Osteoblast (primary cell): ENCODE data around the gene SH2D4B. TPM values are rescaled to one million over a fixed set of nuclear protein-coding genes. Genes with fewer than 3 reads are reported as not detected.
"Not testable (repeated sequence)": the region's sequence is repeated elsewhere in the genome, so short reads cannot be mapped to it uniquely, and the experiment has no call there.

Source experiments
- DNase-seq: peaks from one replicate; pipeline ENCODE4 v3.0.0; 2011; ENCODE audit warnings: low spot score, mixed read lengths; ENCODE audit not compliant: insufficient read length; ENCODE audit errors: missing footprints
- H2AFZ ChIP-seq: 2 replicates; pipeline ENCODE4 v1.6.0; 2011; ENCODE audit warnings: mild to moderate bottlenecking, low read length
- H3K27ac ChIP-seq: 2 replicates; pipeline ENCODE4 v1.5.1; 2011; ENCODE audit warnings: mild to moderate bottlenecking, low read depth, low read length, moderate library complexity
- H3K27me3 ChIP-seq: 2 replicates; pipeline ENCODE4 v1.6.0; 2012; ENCODE audit warnings: mild to moderate bottlenecking, control low read depth, inconsistent platforms, low read length, moderate library complexity; ENCODE audit not compliant: insufficient read depth
- H3K36me3 ChIP-seq: 2 replicates; pipeline ENCODE4 v1.5.1; 2011; ENCODE audit warnings: mild to moderate bottlenecking, low read length, control low read depth, moderate library complexity; ENCODE audit not compliant: insufficient read depth
- H3K4me1 ChIP-seq: 2 replicates; pipeline ENCODE4 v1.5.1; 2011; ENCODE audit warnings: mild to moderate bottlenecking, low read length, control low read depth, moderate library complexity; ENCODE audit not compliant: insufficient read depth
- H3K4me2 ChIP-seq: 2 replicates; pipeline ENCODE4 v1.6.0; 2011; ENCODE audit warnings: mild to moderate bottlenecking, low read length; ENCODE audit not compliant: insufficient read depth
- H3K4me3 ChIP-seq: fragments of 200-600 bp; sonication (generic); 3 replicates; pipeline ENCODE4 v1.5.1; 2012; ENCODE audit warnings: mild to moderate bottlenecking, low read length, inconsistent platforms; ENCODE audit not compliant: insufficient read depth
- H3K79me2 ChIP-seq: 2 replicates; pipeline ENCODE4 v1.6.0; 2012; ENCODE audit warnings: mild to moderate bottlenecking, low read length, control low read depth, inconsistent platforms; ENCODE audit not compliant: insufficient read depth
- H3K9me3 ChIP-seq: 2 replicates; pipeline ENCODE4 v1.5.1; 2011; ENCODE audit warnings: low read depth, low read length, control low read depth
- H4K20me1 ChIP-seq: 2 replicates; pipeline ENCODE4 v1.6.0; 2012; ENCODE audit warnings: mild to moderate bottlenecking, low read length, control low read depth; ENCODE audit not compliant: insufficient read depth
- total RNA-seq: library from RNA; depleted of rRNA; stranded (reverse); fragments of >200 nt; gene quantifications from 2 replicates; pipeline ENCODE4 v1.2.3, GENCODE V29; 2012
- TF ChIP-seq, protein P1 (sequence below): IDR thresholded peaks from 2 replicates; pipeline ENCODE4 v1.5.1; 2011; ENCODE audit warnings: mild to moderate bottlenecking, low read depth, low read length, moderate library complexity; ENCODE audit errors: extremely low read depth

SH2D4B gene
- total RNA-seq, 1 donor: under 0.01 TPM

DNA sequence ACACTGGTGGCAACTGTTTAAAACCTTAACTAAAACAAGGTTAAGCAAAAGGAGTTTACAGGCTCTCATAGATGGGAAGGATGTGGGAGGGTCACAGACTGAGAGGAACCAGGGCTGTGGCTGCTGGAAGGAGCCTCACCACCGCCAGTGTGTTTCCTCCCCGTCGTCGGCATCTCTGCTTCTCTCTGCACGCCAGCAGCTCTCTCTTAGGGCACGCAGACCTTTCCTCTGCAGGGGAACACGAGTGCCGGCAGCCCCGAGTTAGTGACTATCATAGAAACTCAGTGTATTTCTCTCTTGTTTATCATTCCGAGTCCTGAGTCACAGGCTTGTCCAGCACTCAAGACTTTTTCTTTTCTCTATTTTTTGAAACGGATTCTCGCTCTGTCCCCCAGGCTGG, 8.1 kb upstream of the SH2D4B start:
- Histone ChIP-seq H3K36me3 (no peaks in the 10 kb centered on the region), H3K4me3 (no peak overlapping the region), H3K4me1 (no peaks in the 10 kb centered on the region), H3K27ac (no peak overlapping the region), H4K20me1 (no peaks in the 10 kb centered on the region), H2AFZ (no peak overlapping the region), H3K9me3 (no peaks in the 10 kb centered on the region), H3K79me2 (no peaks in the 10 kb centered on the region), H3K4me2 (no peak overlapping the region), H3K27me3 (no peaks in the 10 kb centered on the region)
- peak; percentile 22 for DNase-seq
- TF ChIP-seq, protein P1, sequence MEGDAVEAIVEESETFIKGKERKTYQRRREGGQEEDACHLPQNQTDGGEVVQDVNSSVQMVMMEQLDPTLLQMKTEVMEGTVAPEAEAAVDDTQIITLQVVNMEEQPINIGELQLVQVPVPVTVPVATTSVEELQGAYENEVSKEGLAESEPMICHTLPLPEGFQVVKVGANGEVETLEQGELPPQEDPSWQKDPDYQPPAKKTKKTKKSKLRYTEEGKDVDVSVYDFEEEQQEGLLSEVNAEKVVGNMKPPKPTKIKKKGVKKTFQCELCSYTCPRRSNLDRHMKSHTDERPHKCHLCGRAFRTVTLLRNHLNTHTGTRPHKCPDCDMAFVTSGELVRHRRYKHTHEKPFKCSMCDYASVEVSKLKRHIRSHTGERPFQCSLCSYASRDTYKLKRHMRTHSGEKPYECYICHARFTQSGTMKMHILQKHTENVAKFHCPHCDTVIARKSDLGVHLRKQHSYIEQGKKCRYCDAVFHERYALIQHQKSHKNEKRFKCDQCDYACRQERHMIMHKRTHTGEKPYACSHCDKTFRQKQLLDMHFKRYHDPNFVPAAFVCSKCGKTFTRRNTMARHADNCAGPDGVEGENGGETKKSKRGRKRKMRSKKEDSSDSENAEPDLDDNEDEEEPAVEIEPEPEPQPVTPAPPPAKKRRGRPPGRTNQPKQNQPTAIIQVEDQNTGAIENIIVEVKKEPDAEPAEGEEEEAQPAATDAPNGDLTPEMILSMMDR: no peak

DNA sequence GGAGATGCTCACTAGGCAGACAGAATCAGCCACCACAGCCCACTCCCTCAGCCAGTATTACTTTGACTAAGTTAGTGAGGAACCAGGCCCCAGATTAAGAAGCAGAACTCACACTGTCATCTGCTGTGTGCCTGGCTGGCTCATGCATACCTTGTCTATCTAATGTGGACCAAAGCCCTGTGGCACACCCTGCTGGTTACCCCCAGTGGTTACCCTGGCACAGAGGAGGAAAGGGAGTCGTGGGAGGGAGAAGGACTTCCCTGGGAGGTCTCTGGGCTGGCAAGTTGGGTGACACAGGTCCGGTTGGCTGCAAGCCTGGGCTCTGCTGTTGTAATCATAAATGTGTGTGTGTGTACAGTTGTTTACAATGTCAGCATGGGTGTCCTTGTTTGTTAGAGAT, 7.5 kb upstream of the SH2D4B start:
- Histone ChIP-seq H3K4me1 (no peaks in the 10 kb centered on the region), H3K27me3 (no peaks in the 10 kb centered on the region), H3K27ac (no peak overlapping the region), H3K4me3 (no peak overlapping the region), H4K20me1 (no peaks in the 10 kb centered on the region), H3K79me2 (no peaks in the 10 kb centered on the region), H3K9me3 (no peaks in the 10 kb centered on the region), H3K36me3 (no peaks in the 10 kb centered on the region), H2AFZ (no peak overlapping the region), H3K4me2 (no peak overlapping the region)
- TF ChIP-seq, protein P1: peak; percentile 36
- peak; percentile 91 for DNase-seq

DNA sequence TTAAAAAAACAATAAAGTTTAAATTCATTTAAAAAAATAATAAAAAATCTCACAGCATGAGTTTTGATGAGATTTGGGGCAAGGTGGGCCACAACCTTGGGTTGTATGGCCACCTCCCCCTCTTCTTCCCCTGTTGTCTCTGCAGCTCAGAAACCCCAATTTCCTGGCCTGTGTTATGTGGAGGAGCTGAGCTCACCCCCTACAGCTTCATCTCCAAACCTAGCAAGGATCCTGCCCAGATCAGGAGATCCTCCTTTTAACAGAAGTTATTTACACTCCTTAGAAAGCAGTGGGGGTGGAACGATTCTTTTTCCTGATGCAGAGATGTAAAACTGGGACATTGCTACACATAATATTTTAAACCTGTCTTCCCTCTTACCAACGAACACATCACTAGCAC, 6.9 kb upstream of the SH2D4B start:
- Histone ChIP-seq H3K27me3 (no peaks in the 10 kb centered on the region), H3K27ac (no peak overlapping the region)

DNA sequence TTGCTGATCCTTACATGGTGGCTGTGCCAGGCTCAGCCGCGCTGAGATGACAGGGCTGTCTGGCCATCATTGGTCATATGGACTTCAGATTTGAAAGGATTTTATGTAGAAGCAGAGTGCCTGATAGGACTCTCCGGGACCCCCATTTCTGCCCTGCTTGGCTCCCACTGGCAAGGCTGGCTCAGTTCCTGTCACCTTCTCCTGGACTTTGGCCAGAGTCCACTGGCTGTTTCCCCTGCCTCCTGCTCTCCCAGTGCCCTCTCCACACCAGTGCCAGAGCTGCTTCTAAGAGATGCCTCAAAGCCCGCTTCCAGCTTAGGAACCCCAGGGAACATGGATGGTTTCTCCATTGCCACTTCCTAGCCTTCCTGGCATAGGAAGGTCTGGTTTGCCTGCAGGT, 5.1 kb upstream of the SH2D4B start:
- no peak overlapping the region for H3K4me3 ChIP-seq
- DNase-seq: peak; percentile 41
- no peak overlapping the region for H3K27ac ChIP-seq
- no peaks in the 10 kb centered on the region for H4K20me1 ChIP-seq
- no peaks in the 10 kb centered on the region for H3K9me3 ChIP-seq
- no peak overlapping the region for H2AFZ ChIP-seq
- TF ChIP-seq, protein P1: no peak
- H3K27me3 ChIP-seq: no peaks in the 10 kb centered on the region
- H3K79me2 ChIP-seq: no peaks in the 10 kb centered on the region
- H3K36me3 ChIP-seq: no peaks in the 10 kb centered on the region
- no peak overlapping the region for H3K4me2 ChIP-seq
- no peaks in the 10 kb centered on the region for H3K4me1 ChIP-seq

More for the DNA sequence above, 6.9 kb upstream of the SH2D4B start:
- no peaks in the 10 kb centered on the region for H3K4me1 ChIP-seq
- no peak overlapping the region for H3K4me3 ChIP-seq
- H3K79me2 ChIP-seq: no peaks in the 10 kb centered on the region
- H2AFZ ChIP-seq: no peak overlapping the region
- DNase-seq: peak; percentile 50
- no peaks in the 10 kb centered on the region for H3K36me3 ChIP-seq
- H3K4me2 ChIP-seq: no peak overlapping the region
- TF ChIP-seq, protein P1: no peak
- H4K20me1 ChIP-seq: no peaks in the 10 kb centered on the region
- no peaks in the 10 kb centered on the region for H3K9me3 ChIP-seq

DNA sequence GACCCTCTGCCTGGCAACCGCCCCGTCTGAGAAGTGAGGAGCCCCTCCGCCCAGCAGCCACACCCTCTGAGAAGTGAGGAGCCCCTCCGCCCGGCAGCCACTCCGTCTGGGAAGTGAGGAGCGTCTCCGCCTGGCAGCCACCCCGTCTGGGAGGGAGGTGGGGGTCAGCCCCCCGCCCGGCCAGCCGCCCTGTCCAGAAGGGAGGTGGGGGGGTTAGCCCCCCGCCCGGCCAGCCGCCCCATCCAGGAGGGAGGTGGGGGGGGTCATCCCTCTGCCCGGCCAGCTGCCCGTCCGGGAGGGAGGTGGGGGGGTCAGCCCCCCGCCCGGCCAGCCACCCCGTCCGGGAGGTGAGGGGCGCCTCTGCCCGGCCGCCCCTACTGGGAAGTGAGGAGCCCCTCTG, 3.6 kb upstream of the SH2D4B start:
- not testable (repeated sequence) for H3K36me3 ChIP-seq, H4K20me1 ChIP-seq, H3K4me1 ChIP-seq, H3K79me2 ChIP-seq, H2AFZ ChIP-seq, H3K9me3 ChIP-seq, DNase-seq, H3K27ac ChIP-seq, H3K4me2 ChIP-seq, H3K4me3 ChIP-seq, H3K27me3 ChIP-seq

DNA sequence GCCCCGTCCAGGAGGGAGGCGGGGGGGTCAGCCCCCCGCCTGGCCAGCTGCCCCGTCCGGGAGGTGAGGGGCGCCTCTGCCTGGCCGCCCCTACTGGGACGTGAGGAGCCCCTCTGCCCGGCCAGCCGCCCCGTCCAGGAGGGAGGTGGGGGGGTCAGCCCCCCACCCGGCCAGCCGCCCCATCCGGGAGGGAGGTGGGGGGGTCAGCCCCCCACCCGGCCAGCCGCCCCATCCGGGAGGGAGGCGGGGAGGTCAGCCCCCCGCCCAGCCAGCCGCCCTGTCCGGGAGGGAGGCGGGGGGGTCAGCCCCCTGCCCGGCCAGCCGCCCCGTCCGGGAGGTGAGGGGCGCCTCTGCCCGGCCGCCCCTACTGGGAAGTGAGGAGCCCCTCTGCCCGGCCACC, 3.1 kb upstream of the SH2D4B start:
- not testable (repeated sequence) for H4K20me1 ChIP-seq, H2AFZ ChIP-seq, DNase-seq, H3K9me3 ChIP-seq, H3K79me2 ChIP-seq, H3K27ac ChIP-seq, H3K4me3 ChIP-seq, H3K36me3 ChIP-seq, H3K27me3 ChIP-seq, H3K4me1 ChIP-seq, H3K4me2 ChIP-seq
